SU-DHL-6 (cell line): ENCODE results near the gene ACTRT1.

Experiments used
- CTCF ChIP-seq: fragments of 200-600 bp; sonication (generic); IDR thresholded peaks from one replicate; pipeline ENCODE4 v1.5.1; 2017; ENCODE audit warnings: antibody characterized with exemption, mild to moderate bottlenecking, low read length, moderate library complexity; ENCODE audit not compliant: insufficient read depth, poor library complexity, severe bottlenecking
- EZH2phosphoT487 ChIP-seq: fragments of 200-600 bp; sonication (generic), shearing (Covaris generic); conservative IDR thresholded peaks from 2 replicates; pipeline ENCODE4 v1.6.1; 2018; ENCODE audit warnings: mild to moderate bottlenecking, antibody characterized with exemption, low read length, moderate library complexity, mixed read lengths

GRCh38 chrX:128021566-128021965 is 30.6 kb downstream of the ACTRT1 start:
- TF ChIP-seq CTCF: no peak
- TF ChIP-seq EZH2phosphoT487: no peak
